HG03097 (cell line): Measurements from ENCODE around the gene DHRS11.

Experiments
- ATAC-seq: cut with Tn5 transposase; IDR thresholded peaks from one replicate; pipeline ENCODE4 v1.9.1; 2021; ENCODE audit not compliant: unreplicated experiment, low FRiP score

DHRS11 gene

GRCh38 chr17:36611345-36612072 lies 19.8 kb downstream of the DHRS11 start:
- no peak for ATAC-seq

GRCh38 chr17:36612323-36612722 lies 20.6 kb downstream of the DHRS11 start:
- no peak for ATAC-seq

GRCh38 chr17:36613155-36613554 lies 21.5 kb downstream of the DHRS11 start:
- no peak for ATAC-seq

GRCh38 chr17:36614081-36614480 lies 22.4 kb downstream of the DHRS11 start:
- ATAC-seq = no peak

- ATAC-seq = no peak
Observed at GRCh38 chr17:36614933-36615332, 23.3 kb downstream of the DHRS11 start.

- no peak for ATAC-seq
Observed at GRCh38 chr17:36616061-36617029, 24.7 kb downstream of the DHRS11 start.

GRCh38 chr17:36617773-36618172 lies 26.1 kb downstream of the DHRS11 start:
- ATAC-seq = no peak

- ATAC-seq = no peak
Observed at GRCh38 chr17:36623281-36623680, 31.6 kb downstream of the DHRS11 start.

GRCh38 chr17:36625188-36625587 lies 33.5 kb downstream of the DHRS11 start:
- no peak for ATAC-seq

- ATAC-seq = no peak
Observed at GRCh38 chr17:36627101-36627500, 35.4 kb downstream of the DHRS11 start.

GRCh38 chr17:36628576-36628975 lies 36.9 kb downstream of the DHRS11 start:
- ATAC-seq = no peak

- ATAC-seq = no peak
Observed at GRCh38 chr17:36629252-36629847, 37.7 kb downstream of the DHRS11 start.

- ATAC-seq = no peak
Observed at GRCh38 chr17:36629970-36630502, 38.4 kb downstream of the DHRS11 start.

GRCh38 chr17:36631022-36631421 lies 39.3 kb downstream of the DHRS11 start:
- no peak for ATAC-seq

- no peak for ATAC-seq
Observed at GRCh38 chr17:36632916-36633771, 41.5 kb downstream of the DHRS11 start.

GRCh38 chr17:36640346-36640745 lies 48.7 kb downstream of the DHRS11 start:
- ATAC-seq = no peak

GRCh38 chr17:36640836-36641235 lies 49.2 kb downstream of the DHRS11 start:
- no peak for ATAC-seq

GRCh38 chr17:36641331-36641876 lies 49.7 kb downstream of the DHRS11 start:
- no peak for ATAC-seq

GRCh38 chr17:36641877-36642845 lies 50.5 kb downstream of the DHRS11 start:
- no peak for ATAC-seq
